ENCODE results near the gene STAM2.

DNA sequence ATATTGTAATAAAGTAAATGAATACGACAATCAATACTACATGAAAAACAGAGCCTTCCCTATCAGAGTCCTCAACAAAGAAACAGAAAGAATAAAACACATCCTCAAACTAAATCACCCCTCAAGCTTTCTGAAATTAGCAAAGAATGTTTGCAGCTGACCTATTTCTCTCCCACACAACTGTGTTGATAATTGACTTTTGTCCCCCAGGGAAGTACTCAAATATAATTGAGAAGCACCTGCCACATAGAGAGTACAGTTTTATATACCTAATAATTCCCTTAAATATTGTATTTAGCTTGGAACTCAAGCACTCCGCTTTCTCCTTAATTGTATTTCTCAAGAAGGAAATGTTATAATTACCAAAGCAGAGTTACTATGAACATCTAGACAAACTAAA is 89.3 kb downstream of the STAM2 start:
- TF ChIP-seq TAF1 (IDR thresholded peaks at IDR 0.05; ENCODE audit: low read depth): no peak
- no peak for TF ChIP-seq MAX (IDR thresholded peaks at IDR 0.05)
- TF ChIP-seq EP300 (IDR thresholded peaks at IDR 0.05; ENCODE audit: borderline replicate concordance): no peak
- no peak for TF ChIP-seq RAD21 (IDR thresholded peaks at IDR 0.05; ENCODE audit: low read depth)
